DMS53 treated with DMSO at 0.1 percent for 48 hours (cell line): Measurements from ENCODE around the gene TBCC.
"Not testable (repeated sequence)": the region's sequence is repeated elsewhere in the genome, so short reads cannot be mapped to it uniquely, and the experiment has no call there.

ENCODE experiments used
- DNase-seq: peaks from one replicate; lab custom pipeline; 2025; ENCODE audit not compliant: unreplicated experiment; lab: John Stamatoyannopoulos, UW

Gene TBCC

DNA sequence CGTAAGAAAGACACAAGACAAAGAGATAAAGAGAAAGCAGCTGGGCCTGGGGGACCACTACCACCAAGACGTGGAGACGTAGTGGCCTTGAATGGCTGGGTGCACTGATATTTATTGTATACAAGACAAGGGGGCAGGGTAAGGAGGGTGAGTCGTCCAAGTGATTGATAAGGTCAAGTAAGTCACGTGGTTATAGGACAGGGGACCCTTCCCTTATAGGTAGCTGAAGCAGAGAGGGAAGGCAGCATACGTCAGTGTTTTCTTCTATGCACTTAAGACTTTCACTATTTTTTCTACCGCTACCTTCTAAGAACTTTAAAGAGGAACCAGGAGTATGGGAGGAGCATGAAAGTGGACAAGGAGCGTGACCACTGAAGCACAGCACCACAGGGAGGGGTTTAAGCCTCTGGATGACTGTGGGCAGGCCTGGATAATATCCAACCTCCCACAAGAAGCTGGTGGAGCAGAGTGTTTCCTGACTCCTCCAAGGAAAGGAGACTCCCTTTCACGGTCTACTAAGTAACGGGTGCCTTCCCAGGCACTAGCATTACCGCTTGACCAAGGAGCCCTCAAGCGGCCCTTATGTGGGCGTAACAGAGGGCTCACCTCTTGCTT lies 11.9 kb downstream of the TBCC start:
- not testable (repeated sequence) for DNase-seq

DNA sequence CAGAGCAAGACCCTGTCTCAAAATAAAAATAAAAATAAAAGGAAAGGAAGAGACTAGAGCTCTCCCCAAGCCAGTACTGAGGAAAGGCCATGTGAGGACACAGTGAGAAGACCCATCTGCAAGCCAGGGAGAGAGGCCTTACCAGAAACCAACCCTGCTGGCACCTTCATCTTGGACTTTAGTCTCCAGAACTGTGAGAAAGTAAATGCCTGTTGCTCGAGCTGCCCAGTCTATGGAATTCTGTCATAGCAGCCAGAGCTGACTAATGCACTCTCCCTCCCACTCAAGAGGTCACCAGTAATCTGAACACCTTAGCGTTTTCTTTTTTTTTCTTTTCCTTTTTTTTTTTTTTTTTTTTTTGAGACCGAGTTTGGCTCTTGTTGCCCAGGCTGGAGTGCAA lies 16.2 kb downstream of the TBCC start:
- no peak for DNase-seq

DNA sequence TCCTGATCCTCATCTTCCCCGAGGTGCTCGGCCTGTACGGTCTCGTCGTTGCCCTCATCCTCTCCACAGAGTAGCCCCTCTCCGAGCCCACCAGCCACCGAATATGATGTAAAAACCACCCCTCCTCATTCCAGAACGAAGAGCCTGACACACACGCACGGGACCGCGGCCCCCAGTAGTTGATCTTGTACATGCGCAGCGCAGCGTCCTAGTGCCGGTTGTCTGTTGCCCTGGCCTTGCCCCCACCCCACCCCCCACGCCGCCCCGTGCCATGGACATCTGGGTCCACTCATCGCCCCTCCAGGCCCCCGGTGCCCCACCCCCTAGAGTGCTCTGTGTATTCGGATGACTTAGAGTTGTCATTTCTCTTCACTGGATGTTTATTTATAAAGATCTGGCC lies 18.3 kb downstream of the TBCC start:
- no peak for DNase-seq

DNA sequence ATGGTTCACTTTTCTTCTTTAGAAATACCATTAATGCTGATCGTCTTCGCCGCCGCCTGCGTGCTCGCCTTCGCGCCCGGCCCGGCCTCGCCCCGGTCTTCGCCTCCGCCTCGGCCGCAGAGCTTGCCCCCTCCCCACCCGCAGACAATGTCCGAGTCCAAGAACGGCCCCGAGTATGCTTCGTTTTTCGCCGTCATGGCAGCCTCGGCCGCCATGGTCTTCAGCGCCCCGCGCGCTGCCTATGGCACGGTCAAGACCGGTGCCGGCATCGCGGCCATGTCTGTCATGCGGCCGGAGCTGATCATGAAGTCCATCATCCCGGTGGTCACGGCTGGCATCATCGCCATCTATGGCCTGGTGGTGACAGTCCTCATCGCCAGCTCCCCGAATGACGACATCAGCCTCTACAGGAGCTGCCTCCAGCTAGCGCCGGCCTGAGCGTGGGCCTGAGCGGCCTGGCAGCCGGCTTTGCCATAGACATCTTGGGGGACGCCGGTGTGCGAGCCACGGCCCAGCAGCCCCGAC lies 18.8 kb downstream of the TBCC start:
- no peak for DNase-seq

DNA sequence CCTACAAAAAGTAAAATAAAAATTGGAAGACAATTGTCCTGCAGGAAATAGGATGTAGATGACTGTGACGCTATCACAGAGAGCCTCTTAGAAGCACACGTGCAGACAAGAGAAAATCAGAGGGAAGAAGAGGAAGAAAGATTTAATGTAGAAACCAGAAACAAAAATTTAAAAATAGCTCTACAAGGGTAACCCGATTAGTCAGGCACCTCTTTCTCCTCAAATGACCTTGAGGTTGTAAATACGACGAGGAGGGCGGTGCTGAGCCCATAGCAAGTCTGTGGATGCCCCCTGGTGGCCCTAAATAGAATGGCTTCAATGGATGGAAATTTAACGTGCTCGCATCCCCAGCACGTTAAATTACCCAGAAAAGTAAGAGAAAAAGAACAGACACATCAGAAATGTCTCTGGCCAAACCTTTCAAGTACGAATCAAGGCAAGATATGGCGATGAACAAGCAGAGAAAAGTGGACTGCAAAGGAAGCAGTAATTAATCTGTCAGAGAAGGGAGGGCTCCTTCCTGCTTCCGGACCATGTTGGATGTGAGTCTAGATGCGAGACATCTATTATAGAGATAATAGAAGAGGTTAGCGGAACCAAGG lies 19.3 kb downstream of the TBCC start:
- DNase-seq: peak; percentile 74

DNA sequence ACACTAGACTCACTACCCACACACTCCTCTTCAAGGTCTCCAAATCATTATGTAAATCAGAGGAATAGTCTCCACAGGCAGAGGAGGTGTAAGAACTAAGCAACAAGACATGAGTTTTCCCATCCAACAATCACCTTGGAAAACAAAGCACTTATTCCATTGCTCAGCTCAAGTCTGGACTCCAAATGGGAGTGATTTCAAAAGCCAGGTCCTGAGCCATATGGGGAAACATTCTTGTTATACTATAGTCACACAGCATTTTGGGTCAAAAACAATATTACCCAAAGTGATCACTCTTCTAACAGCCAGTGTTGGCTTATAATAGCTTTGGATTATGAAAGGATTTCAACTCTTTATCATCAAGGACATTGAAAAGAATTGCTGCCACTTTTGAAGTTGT lies 19.9 kb downstream of the TBCC start:
- no peak for DNase-seq

DNA sequence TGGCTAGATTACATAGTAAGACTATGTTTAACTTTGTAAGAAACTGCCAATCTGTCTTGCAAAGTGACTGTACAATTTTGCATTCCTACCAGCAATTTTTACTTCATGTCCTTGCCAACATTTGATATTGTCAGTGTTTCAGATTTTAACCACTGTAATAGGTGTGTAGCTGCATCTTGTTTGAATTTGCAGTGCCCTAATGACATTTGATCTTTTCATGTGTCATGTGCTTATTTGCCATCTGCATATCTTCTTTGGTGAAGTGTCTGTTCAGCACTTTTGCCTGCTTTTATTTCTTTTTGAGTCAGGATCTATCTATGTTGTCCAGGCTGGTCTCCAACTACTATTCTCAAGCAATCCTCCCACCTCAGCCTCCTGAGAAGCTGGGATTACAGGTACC lies 21.1 kb downstream of the TBCC start:
- no peak for DNase-seq

DNA sequence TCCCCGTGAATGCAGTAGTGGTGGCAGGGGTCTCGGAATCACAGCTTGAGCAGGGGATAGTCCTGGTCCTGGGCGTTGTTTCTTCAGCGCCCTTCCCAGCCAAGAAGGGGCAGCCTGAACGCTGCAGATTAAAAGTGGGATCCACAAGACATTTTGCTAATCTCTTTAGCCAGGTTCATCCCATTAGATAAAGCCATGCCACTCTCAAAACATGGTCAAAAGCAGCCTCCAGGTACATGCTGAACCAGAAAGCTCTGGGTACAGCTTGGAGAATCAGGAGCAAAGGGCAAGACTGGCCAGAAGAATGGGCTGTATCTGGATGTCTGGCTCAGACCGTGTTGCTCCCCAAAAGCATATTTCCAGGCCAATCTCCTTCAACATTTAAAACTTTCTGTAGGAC lies 23.4 kb downstream of the TBCC start, which contains the start of gene PRPH2:
Gene PRPH2, minus strand, starts transcription at position 101 of the 400 bp plus-strand sequence. CDS start 263 bp downstream, outside the sequence.
- no peak for DNase-seq

DNA sequence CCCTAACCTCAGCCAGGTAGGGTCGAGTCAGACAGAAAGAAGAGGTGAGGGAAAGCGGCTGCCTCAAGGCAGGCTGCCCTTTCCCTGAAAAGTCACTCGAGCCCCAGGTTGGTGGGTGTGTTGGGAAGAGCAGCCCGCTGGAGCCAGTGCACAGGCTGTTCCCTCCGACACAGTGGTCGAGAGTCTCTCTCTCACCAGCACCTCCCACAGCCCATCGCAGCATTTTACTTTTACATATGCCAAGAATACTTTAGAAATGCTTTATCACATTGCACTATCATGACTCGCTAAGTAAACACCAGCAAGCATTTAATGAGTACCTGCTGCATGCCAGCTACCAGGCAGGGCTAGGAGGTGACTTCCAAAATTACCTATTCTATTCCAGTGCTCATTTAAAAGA lies 25.2 kb downstream of the TBCC start:
- DNase-seq: peak; percentile 16

DNA sequence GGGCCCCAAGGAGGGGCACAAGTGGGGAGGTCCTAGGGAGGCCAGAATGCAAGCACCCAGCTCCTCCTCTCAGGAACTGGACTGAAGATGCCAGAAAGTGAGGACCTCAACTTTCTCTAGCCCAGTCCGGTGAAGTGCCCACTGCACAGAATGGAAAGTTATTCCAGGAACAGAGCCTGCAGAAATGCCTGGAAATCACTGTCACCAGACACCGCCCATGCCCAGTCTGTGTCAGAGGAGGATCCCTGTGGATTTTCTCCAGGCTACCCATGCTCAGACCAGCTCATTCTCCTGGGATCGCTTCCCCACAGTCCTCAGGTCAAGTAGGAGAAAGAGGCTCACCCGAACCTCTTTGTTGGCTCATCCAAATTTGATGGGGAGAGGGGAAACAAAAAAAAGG lies 30.0 kb downstream of the TBCC start:
- no peak for DNase-seq

DNA sequence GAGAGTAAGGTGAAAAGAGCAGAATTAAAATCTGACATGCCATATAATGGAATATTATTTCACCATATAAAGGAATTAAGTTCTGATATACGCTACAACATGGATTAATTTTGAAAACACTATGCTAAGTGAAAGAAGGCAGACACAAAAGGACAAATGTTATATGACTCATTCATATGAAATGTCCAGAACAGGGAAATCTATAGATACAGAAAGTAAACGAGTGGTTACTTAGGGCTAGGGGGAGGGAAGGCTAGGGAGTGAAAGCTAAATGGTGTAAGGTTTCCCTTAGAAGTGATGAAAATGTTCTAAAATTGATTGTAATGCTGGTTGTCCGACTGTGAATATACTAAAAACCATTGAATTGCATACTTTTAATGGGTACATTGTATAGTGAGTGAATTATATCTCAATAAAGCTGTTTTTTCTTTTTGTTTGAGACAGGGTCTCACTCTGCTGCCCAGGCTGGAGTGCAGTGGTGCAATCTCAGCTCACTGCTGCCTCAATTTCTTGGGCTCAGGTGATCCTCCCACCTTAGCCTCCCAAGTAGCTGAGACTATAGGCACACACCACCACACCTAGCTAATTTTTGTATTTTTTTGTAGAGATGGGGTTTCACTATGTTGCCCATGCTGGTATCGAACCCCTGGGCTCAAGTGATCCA lies 31.7 kb downstream of the TBCC start:
- no peak for DNase-seq

DNA sequence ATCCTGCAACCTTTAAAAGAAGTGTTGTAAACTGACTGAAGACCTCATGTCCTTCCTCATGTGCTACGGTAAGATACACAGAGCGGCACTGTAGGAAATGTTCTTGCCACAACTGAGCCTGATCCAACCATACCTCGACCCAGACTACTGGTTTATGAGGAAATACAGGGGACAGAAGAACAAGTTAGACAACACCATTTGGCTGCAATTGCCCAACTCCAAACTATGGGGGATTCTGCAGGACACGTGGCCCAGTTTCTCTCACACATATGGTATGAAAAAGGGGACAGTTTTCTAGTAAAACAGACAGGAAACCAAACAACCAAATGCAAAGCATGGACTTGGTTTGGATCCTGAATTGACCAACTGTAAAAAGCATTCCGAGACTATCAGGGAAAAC lies 34.0 kb downstream of the TBCC start:
- no peak for DNase-seq

DNA sequence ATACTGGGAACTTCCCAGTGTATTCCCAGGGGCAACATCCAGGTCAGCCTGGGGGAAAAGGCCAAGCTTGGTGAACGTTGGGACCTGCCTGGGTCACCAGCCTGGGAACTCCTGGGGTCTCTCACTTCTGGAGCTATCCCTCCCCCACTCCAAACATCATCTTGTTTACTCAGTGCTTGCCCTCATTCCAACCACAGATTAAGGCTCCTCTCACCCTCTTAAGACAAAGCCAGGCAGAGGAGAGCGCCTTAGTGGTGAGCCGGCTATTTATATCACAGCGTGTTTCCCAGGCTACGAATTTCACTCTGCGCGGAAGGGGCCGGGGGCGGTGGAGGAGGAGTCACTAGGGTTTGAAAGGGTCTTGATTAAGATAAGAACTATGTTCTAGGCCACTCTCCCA lies 35.6 kb downstream of the TBCC start:
- no peak for DNase-seq

DNA sequence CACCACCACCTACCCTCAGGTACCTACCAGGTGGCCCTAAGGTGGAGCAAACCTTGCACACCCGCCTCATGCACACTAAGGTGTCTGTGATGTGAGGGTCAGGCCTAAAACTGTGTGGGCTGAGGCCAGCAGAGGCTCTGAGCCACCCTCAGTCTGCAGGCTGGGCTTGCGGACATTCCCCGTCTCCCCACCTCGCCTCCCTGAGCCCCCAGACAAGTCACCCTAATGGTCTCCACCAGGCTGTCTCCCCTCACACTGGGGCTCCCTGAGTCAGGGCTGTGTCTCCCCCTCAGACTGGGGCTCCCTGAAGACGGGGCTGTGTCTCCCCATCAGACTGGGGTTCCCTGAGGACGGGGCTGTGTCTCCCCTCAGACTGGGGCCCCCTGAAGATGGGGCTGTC lies 36.0 kb downstream of the TBCC start:
- DNase-seq: no peak

DNA sequence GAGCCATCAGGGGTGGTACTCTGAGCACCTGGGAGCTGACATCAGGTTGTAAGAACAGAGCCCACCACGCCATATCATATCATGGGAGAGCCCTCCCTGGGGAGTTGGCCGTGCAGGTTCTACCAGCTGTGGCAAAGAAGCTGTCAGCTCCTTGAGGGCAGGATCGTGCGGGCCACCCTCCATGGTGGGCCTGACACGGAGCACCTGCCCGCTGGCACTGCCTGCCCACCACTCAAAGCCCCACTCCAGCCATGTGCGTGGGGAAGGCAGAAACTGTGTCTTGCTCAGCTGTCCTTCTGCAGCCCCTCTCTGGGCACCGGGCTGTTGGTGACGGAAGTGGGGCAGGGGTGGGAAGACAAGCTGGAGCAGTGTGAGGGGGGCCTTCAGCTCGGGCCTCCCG lies 37.8 kb downstream of the TBCC start:
- DNase-seq: no peak

DNA sequence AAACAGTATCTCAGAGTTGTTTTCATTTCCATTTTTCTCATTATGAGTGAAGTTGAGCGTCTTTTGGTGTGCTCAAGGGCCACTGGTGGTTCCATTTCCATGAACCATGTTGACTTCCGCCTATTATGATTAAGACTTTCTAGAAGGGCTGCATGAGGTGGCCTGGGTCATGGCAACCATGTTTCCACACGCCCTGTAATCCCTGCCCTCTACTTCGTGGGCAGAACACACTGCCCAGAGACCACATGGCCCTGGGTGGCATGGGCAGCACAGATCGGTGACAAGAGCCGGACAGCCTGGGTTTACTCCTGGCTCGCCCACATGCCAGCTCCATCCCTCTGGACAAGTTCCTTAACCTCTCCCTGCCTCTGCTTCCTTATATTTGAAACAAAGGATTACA lies 38.3 kb downstream of the TBCC start:
- no peak for DNase-seq

DNA sequence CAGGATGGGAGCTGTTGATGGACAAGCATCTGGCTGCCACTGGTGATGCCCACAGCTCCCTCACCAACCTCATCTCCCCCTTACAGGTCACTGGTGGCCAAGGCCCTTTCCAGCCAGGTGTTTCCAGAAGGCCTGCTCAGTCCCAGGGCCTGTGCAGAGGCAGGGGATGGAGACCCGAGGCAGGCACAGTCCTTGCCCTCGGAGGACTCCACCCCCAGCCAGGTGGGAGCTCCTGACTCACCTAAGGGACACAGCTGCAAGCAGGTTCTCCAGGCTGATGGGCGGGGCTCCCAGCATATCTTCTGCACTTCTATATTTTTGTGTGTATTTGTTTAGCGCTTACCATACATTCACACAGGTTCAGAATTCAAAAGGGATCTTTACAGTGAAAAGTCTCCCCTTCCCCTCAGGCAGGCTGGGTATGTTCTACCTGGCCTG lies 40.9 kb downstream of the TBCC start:
- peak; percentile 41 for DNase-seq

DNA sequence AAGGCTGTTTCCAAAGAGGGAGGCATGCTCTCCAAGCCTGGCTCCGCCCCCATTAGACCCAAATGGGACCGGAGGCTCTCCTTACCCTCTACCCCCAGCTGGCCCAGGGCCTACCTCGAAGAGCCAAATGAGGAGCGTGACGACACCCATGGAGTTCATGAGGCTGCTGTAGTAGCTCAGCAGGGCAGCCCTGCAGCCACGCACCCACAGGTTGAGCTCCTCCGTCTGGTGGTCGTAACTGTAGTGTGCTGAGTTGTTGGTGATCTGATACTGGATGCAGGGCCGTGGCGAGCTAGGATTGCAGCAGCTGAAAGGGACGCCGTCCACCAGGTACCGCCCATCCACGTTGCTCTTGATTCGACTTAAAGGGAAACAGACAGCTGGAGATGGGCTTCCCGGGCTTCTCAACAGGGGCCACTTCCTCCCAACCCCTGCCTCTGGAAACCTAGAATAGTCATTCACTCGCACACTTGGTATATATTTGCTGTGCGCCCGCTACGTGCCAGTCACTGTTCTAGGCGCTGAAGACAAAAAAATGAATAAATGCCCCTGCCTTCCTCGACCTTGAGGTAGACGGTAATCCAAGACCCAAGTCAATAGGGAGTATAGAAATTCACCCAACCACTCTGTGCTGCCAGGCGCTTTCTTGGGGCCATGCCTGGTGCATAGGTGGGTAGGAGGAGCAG lies 41.5 kb downstream of the TBCC start:
- no peak for DNase-seq

DNA sequence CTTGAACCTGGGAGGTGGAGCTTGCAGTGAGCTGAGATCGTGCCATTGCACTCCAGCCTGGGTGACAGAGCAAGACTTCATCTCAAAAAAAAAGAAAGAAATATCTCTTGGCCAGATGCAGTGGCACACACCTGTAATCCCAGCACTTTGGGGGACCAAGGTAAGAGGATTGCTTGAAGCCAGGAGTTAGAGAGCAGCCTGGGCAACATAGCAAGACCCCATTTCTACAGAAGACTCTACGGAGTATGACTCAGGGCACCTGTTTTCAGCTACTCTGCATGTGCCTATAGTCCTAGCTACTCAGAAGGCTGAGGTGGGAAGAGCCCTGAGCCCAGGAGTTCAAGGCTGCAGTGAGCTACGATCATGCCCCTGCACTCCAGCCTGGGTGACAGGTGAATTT lies 43.1 kb downstream of the TBCC start:
- not testable (repeated sequence) for DNase-seq

DNA sequence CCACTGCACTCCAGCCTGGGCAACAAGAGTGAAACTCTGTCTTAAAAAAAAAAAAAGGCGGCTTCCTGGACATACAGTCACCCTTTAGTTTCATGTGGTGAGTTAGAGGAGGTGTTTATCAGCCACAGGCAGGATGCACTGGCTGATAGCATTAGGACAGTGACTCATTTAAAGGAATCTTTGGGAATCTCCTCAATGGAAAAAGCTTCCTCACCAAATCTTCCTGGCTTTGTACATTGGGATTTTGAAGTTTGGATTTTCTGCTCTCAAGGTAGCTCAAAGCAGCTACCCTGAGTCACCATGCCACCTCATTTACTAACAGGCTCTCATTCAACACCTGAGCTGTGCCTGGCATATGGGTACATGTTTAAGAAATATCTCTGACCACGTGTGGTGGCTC lies 43.7 kb downstream of the TBCC start:
- no peak for DNase-seq

DNA sequence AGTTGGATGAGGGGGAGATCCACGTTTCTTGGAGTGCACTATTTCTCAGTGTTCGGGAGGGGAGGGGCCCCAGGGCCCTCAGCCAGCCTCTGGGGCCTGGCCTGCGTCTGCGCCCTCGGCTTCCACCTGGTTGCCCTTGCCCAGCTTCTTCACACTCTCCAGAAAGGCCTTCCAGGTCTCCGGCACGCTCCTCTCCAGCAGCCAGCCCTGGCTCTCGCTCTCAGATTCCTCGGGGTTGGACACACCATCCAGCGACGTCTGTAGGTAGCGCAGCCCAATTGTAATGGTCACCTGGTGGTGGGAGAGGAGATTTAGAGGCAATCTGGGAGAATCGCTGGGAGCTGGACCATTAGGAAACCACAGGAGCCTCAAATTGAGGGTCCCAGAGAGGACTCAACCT lies 47.7 kb downstream of the TBCC start:
- DNase-seq: no peak

DNA sequence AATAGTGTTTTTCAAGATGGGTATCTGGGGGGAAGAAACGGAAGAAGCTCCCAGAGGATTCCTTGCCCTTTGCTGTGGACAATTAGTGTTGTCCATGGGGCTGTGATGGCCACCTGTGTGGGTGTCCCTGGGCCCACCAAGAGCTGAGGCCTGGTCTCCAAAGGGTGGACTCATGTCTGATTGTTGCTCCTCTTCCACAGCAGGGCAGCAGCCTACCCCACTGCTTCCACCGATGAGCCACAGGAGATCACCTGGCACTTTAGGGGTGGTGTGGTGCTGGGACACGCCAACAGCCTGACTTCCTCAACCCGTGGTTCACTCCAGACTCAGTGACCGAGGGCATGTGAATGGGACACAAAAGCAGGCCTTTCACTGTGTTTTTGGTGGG lies 48.6 kb downstream of the TBCC start:
- DNase-seq: no peak
